ENCODE data around the gene CTSW.
"Not testable (repeated sequence)": the region's sequence is repeated elsewhere in the genome, so short reads cannot be mapped to it uniquely, and the experiment has no call there.

The CTSW gene

DNA sequence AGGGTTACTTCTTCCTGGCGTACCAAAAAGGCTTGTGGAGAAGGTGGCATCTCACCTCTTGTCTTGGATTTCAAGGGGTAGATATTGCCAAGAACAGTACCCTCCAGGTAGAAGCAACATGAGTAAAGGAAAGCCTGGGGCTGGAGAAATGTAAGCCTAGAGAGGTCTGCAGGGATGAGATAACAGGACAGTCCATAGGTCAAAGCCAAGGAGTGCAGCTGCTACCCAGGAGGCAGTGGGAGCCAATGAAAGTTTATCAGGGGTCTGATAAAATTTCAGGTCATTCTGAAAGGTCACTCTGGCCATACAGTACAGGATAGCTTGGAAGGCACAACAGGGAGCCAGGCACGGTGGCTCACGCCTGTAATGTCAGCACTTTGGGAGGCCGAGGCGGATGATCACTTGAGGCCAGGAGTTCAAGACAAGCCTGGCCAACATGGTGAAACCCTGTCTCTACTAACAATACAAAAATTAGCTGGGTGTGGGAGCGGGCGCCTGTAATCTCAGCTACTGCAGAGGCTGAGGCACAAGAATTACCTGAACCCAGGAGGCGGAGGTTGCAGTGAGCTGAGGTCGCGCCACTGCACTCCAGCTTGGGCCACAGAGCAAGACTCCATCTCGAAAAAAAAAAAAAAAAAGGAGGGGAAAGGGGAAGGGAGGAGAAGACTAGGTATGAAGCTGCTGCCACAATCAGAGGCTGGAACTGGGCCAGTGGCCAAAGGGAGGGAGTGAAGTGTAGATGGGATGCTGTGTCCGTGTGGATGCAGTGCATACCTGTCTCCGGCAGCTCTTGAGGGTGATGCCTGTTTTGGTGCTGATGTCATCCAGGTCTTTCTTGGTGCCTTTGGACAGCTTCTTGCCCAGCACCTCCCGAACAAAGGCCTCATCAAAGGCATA, 7.4 kb downstream of the CTSW start:
- no peak for DNase-seq (ENCODE audit: low spot score)

- DNase-seq (ENCODE audit: low spot score) = no peak
These were observed 8.1 kb downstream of the CTSW start for GRCh38 chr11:65887723-65888162.

GRCh38 chr11:65888163-65888814, 8.7 kb downstream of the CTSW start, which contains the start of gene FIBP:
Gene FIBP (minus strand): TSS chr11:65888471. CDS start chr11:65888418, 53 bp downstream.
- peak; percentile 90 for DNase-seq (ENCODE audit: low spot score)

DNA sequence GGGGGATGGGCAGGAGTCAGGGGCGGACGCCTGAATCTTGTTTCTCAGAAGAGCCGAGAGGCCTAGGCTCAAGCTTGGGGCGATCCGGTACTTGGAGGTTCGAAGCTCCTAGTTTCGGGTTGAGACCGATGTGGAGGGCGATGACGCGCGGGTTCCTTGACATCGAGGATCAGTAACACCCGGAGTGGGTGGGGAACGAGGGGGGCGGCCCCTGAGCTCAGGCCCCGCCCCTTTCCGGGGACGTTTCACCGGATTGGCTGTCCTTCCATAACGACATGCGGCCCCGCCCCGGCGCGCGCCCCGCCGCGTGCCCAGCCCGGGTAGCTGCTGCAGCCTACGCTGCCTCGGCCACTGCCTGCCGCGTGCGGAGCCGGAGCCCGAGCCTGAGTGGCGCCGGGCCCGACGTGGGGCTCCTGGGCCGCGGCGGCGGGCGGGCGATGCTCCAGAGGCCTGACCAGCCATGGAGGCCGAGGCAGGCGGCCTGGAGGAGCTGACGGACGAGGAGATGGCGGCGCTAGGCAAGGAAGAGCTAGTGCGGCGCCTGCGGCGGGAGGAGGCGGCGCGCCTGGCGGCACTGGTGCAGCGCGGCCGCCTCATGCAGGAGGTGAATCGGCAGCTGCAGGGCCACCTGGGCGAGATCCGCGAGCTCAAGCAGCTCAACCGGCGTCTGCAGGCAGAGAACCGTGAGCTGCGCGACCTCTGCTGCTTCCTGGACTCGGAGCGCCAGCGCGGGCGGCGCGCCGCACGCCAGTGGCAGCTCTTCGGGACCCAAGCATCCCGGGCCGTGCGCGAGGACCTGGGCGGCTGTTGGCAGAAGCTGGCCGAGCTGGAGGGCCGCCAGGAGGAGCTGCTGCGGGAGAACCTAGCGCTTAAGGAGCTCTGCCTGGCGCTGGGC, 10.9 kb downstream of the CTSW start, which contains the start of gene CCDC85B:
Gene CCDC85B, plus strand, starts transcription at position 350 of the 895 bp plus-strand sequence. Its CDS starts 111 bp downstream, at position 461.
- DNase-seq (ENCODE audit: low spot score) = peak; percentile 92

DNA sequence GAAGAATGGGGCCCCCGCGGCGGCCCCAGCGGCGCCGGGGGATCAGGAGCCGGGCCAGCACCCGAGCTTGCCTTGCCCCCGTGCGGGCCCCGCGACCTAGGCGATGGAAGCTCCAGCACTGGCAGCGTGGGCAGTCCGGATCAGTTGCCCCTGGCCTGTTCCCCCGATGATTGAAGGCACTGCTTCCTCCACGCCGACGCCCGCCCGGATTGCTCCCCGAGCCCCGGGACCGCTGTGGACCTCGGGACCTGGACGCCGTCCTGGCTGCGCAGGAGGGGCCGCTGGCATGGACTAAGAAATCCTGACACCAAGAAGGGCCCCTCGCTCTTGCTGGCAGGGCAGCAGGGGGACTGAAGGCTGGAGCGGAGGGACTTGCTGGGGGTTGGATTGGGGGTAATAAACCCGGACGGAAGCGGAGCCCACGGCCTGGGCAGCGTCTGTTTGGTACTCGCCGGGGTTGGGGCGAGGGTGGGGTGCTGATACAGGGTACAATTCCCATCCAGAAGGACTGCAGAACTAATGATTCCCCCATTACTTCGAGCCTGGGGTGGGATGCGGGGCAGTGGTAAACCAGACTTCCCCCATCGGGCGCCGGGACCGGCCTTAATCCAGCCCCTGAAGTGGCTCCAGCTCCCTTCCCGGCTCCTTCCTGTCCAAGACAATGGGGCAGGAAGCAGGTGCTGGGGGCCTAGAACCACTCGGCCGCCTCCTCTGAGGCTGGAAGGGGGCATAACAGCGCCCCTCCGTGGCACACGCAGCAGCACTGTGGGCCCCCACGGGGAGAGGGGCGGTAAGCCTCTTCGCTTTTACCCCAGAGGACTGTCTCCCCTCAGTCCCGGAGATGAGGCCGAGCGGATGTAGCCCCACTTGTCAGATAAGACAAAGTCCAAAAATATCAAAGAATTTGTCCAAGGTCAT, 11.8 kb downstream of the CTSW start:
- DNase-seq (ENCODE audit: low spot score) = no peak

DNA sequence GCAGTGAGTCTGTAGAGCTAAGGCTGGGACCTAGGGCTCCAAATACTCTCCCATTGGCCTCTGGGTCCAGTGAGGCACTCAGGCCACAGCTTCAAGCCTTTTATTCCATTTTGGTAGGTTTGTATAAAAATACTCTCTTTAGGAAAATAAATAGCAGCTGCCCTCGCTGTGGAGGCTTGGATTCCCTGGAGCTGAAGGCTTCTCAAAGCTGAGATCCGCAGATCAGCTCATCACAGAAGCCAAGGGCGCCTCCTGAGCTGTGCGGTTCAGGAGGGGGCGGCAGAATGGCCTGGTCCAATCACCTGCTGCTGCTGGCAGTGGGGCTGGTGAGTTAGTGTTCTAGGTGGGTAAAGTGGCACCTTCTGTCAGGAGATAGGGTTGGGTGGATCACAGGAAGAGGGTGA, 12.5 kb downstream of the CTSW start:
- DNase-seq (ENCODE audit: low spot score) = not testable (repeated sequence)

- no peak for DNase-seq (ENCODE audit: low spot score)
These were observed 13.2 kb downstream of the CTSW start for GRCh38 chr11:65892661-65893317.

DNA sequence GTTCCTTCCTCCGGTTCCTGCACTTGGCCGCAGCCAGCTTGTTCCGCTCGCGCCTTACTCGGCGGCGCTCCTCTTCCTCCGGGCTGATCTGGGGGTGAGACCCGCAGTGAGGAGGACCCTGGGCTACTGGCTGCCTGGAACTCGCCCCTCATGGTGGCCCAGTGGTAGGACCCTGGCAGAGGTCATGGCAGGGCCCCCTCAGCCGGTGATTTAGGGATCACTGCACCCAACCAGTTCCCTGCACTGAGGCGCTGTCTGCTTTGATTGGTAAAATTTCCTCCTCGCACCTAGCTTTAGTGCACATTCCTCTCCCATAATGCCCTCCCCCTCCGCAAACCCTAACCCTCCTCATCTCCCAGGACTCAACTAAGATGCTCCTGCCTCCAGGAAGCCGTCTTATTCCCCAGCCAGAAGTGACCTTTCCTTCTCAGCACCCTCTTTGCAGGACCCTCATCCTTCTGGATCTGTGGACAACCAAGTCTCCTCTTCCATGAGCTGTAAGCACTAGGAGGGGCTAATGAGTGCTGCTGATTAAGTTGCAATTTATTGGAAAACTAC, 14.5 kb downstream of the CTSW start:
- no peak for DNase-seq (ENCODE audit: low spot score)

DNA sequence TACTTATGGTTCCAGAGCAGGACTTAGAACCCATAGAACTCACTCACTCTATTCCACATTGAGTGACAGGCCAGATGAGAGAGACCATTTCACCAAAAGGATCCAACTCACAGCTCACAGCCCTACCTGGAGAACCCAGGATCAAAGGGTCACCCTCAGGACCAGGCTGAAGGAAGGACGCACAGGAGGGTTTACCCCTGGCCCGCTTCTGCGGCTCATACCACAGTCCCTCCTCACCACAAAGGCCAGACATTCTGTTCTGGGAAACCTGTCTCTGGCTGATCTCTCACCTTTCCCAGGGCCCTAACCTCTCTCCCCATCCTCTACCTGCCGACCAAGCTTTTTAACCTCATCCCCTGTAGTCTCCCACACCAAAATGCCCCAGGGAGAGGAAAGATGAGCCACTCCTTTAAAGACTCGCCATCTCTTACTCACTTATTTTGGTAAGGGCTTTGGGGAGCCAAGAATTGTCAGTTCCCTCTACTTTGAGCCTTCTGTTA, 15.9 kb downstream of the CTSW start:
- DNase-seq (ENCODE audit: low spot score) = no peak

DNA sequence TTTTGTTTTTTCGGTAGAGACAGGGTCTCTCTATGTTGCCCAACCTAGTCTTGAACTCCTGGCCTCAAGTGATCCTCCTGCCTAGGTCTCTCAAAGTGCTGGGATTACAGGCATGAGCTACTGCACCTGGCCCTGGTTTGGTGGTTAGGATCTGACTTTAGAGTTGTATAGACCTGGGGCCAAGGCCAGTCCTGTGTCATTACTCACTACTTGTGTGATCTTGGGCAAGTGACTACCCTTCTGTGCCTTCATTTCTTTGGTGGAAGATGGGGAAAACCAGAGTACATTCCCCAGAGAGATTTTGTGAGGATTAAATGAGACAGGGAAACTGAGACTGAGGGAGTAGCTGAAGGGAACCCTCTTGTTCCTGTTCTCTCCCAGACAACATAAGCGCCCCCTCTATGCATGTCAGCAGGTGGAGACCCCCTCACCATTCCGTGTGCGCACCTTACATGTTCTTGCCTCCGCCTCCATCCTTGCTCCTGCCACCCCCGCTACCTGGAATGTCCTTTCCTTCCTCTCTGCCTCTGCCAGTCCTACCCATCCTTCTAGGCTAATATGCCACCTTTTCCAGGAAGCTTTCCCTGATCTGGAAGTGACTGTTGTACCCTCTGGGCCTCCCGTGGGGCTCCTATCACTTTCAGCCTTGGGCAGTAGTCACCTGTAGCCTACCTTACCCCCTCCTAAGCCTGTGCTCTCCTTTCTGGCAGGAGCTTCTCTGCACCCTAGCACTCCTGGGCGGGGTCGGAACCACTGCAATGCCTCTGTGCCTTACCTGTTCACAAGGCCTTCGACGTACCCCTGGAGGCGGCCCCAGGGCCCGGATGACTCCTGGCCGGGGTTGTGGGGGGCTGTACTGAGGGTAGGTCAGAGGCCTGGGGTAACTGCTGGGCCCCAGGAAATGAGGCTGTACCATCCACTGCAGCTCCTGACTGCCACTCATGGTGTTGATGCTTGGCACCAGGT, 16.7 kb downstream of the CTSW start:
- no peak for DNase-seq (ENCODE audit: low spot score)

DNA sequence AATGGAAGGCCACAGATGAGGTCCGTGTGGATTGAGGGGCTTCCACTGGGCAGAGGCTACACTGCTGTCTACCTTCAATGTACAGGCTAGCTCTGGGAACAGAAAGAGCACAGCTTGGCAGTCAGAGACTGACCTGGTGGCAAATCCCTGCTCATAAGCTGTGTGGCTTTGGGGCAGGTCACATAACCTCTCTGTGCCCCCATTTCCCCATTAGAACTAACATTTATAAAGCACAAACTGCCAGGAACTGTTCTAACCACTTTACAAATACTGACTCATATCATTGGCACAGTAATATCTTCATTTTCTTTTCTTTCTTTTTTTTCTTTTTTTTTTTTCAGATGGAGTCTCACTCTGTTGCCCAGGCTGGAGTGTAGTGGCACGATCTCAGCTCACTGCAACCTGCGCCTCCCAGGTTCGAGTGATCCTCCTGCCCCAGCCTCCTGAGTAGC, 17.4 kb downstream of the CTSW start:
- no peak for DNase-seq (ENCODE audit: low spot score)

- DNase-seq (ENCODE audit: low spot score) = no peak
These were observed 19.2 kb downstream of the CTSW start for GRCh38 chr11:65898656-65899355.

DNA sequence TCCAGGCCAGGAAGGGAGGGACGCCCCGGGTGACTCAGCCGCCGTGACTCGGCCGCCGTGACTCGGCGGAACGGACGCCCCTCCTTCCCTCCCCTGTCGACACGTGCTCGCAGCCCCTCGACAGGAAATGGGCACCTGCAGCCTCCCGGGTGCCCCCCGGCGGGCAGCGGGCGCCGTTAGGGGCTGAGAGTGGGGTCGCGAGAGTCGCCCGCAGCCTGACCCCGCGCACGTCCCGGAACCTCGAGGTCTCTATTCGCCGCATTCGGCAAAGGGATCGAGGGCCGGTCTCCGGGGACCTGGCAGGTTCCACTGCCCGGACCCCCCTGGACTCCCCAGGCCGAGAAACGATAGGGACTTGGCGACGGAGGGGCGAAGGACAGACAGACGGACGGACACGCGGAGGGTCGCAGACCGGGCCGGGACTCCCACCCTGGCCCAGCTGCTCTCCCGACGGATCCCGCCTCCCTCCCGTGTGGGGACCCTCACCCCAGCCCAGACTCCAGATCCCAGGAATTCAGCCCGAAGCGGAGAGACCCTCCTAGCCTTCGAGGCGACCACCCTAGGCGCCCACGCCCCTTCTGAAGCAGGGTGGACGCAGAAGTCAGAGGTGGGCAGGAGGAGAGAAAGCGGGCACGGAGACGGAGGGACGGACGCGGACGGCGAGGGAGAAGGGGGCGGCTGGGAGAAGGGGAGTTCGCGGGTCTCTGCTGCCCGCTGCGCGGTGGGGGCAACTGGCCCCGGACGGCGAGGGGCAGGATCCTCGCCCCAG, 19.9 kb downstream of the CTSW start:
- no peak for DNase-seq (ENCODE audit: low spot score)

DNA sequence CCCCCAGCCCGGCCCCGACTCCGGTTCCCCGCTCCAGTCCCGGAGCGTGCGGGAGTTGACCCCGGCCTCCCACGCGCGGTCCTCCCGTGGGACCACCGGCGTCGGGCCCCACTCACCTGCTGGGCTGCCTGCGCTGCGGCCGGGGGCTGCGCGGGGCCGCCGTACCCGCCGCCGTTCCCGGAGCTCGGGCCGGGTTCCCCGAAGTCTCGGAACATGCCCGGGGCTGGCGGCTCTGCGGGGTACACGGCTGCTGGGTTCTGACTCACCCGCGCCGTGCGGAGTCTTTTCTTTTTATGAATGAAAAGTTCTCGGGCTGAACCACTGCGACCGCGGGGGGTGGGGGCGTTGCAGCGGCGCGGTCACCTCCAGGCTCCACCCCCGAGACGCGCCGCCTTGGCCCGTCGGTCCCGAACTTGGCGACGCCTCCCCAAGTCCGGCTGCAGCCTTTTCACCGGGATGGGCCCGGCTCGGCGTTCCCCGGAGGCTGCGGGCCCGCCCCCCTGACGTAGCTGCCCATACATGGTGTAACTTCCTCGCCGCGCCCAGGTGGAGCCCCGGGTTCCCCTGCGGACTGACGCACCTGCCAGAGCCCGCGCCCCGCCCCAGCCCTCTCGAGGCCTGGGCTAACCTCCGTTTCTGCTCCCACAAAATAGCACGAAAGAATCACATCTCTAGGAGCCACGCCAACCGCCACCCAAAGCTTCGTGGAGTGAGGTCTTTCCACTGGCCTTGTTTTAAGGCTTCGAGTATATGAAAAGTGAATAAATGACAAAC, 20.7 kb downstream of the CTSW start, which contains the start of gene FOSL1:
Gene FOSL1, minus strand, starts transcription at position 264 of the 774 bp plus-strand sequence. Its CDS starts 49 bp downstream, at position 215.
- DNase-seq (ENCODE audit: low spot score) = no peak

DNA sequence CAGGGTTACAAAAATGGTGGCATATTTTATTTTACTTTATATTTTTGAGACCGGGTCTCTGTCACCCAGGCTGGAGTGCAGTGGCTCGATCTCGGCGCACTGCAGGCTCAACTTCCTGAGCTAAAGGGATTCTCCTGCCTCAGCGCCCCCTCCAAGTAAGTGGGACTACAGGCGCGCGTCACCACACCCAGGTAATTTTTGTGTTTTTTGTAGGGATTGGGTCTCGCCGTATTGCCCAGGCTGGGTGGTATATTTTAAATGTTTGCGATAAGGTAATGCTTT, 21.2 kb downstream of the CTSW start:
- no peak for DNase-seq (ENCODE audit: low spot score)

- DNase-seq (ENCODE audit: low spot score) = no peak
These were observed 23.4 kb downstream of the CTSW start for GRCh38 chr11:65903068-65903481.

All from kidney capillary endothelial cell (primary cell).